ENCODE measurements around the gene UBL4A. TPM values are rescaled to one million over a fixed set of nuclear protein-coding genes. Genes with fewer than 3 reads are reported as not detected.
A peak's percentile ranks its signal among the peaks of the same experiment; 100 is the strongest.

The UBL4A gene
- total RNA-seq, 1 donor from 2014 or later = 58.4 TPM

DNA sequence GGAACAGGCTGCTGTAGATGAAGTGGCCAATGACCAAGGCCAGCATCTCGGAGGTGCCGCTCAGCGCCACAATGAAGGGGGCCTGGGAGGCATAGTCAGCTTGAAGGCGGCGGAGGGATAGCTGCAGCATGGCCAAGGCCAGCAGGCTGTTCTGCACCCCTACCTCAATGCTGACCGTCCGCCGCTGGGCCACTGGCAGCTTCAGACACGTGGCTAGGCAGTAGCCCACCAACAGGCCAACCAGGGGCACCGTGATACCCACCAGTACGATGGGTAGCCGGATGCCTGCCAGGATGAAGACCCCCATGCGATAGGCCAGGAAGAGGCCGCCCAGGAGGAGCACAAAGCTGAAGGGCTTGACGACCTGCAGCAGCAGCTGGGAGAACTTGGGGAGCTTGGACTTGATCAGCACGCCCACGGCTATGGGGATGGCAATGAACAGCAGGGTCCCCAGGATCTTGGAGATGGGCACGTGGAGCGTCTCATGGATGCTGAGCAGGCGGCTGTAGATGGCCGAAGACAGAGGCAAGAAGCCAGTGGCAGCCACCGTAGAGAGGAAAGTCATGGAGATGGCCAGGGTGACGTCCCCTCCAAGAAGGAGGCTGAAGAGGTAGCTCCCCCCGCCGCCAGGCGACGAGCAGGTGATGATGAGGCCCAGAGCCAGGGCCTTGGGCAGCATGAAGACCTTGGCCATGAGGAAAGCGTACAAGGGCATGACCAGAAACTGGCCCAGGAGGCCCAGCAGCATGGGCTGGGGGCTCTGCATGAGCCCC, 1.3 kb upstream of the UBL4A start:
- intact Hi-C loops (cut with DNase I) = loop anchor here (2.0 kb wide), 1 partner anchor 29 kb away; the partner anchor contains the start of gene FAM3A
- no peak for DNase-seq (ENCODE audit: missing footprints)

DNA sequence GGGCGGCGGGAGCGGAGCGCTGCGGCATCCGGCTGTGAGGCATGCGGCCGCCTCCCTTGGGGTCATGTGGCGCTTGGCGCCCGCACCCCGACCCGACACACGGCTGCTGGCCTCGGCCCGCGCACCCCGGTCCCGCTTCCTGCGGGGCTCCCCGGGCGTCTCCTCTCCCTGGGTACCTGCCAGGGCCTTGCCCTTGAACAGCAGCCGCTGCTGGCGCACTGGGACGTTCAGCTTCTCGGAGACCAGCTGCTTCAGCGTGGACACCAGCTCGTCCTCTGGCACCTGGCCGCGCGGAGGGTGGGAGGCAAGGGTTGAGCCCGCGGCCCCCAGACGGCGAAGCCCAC, 391 bp downstream of the UBL4A start:
- DNase-seq (ENCODE audit: missing footprints) (peak; percentile 76), ATAC-seq (no peak)
- intact Hi-C loops (cut with DNase I) = loop anchor here (2.0 kb wide), 1 partner anchor 31 kb away; the partner anchor contains the start of gene FAM3A

More for the DNA sequence above, 1.3 kb upstream of the UBL4A start:
- no peak for ATAC-seq

DNA sequence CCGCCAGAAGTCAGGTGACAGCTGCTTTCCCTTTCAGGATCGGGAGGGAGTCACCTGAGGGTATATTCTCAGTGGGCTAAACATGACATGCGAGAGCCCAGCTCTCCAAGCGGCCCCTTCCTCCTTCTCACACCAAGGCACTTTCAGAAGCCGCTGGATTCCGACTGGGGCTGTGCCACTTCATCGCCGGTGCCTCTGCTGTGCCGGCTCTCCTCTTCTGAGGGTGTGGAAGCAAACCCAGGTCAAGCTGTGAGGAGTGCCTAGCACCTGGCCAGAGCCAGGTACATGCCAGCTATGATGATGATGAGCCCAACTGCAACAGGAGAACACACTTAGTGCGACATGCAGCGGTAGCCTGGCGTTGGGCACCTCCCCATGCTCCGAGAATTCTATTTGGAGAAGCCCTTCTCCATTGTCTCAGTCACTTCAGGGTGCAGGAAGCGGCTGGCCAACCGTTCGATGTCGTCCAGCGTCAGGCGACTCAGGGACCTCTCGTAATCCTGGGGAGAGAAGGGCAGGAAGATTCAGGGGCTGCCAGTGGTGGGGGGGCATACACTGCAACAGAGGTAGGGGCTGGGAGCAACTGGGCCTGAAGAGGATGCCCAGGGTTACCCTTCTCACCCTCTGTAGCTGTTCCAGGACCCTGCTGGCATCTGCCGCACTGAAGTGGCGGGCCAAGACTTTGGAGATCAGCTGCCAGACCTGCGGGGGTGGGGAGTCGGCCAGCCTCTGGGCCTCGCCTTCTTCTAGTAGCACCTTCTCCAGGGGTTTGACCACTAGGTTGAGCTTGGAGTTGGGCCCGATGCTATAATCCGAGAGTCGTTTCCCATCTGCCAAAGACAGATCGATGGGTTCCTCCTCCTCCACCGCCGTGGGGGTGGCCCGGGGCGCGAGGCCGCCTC, 1.0 kb downstream of the UBL4A start:
- intact Hi-C loops (cut with DNase I) = loop anchor here (2.0 kb wide), 1 partner anchor 31 kb away; the partner anchor contains the start of gene FAM3A
- DNase-seq (ENCODE audit: missing footprints) (no peak), ATAC-seq (no peak)

DNA sequence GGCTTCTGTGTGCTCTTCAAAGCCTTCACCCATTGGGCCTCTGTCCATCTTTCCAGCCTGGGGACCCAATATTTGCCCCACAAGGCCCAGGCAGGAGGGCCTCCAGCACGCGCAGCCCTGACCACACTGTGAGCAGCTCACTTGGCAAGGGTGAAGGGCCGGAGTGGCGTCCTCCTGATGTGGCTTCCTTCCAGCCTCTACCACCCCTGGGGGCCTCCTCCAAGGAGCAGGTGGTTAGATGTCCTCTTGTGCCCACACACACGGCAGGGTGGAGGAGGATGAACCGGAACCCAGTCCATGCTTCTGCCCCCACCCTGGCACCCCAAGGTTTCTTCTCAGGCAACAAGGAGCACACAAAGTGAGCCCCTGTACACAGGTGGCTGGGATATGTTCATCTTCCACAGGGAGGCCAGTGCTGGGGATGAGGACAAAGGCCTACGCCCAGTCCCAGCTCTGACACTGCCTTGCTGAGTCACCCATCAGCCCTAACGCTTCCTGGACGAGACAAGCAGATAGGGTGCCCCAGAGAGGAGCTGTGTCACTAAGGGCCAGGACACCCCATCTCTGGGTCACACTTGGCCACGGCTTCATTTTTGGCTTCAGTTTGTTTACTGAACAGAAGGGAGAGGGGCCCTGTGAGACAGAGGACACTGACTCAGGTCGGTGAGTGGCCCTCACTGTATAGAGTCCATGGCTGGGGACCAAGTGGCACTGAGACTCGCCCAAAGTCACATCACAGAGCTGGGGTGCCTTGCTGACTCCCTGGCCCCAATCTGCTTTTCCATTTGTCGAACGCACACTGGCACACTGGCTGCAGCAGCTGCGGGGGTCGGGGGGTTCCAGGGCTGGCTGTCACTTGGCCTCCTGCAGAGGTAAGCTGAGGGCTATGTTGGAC, 1.9 kb downstream of the UBL4A start:
- intact Hi-C loops (cut with DNase I) = no loop called here
- DNase-seq (ENCODE audit: missing footprints) (no peak), ATAC-seq (no peak)

DNA sequence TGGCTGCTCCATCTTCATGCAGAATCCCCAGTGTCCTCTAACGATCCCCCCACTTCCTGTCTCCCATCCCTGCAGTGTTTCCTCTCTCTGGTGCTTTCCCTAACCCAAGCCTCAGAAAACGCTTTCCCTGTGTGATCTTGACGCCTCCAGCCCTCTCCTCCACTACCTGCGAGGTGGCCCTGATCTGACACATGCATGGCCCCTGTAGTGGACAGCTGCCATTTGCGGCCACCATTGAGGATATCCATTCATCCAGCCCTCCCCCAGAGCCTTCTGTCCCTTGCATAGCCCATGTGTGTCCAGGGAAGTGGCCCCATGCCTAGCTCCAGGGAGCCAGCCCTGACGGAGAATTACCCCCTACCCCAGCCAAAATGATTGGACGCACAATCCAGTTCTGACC, 3.1 kb downstream of the UBL4A start:
- DNase-seq (ENCODE audit: missing footprints) (no peak), ATAC-seq (no peak)
- intact Hi-C loops (cut with DNase I) = no loop called here

DNA sequence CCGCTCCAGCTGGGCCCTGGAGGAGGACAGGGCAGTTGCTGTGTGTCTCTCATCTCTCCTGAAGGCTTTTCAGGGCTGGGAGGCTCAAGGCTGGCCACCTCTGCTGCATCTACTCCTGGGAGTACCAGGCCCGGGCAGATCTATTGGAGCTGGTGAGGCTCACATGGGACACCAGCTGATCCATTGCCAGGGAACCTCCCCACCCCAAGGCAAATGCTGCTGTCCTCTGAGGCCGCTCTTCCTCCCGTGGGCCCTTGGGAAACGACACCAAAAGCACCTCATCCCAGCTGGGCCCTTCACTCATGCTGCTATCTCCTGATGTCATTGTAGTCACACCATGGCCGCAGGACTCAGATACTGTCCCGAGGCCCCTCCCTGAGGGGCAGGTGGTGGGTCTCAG, 3.6 kb downstream of the UBL4A start:
- intact Hi-C loops (cut with DNase I) = no loop called here
- no peak for DNase-seq (ENCODE audit: missing footprints)
- no peak for ATAC-seq

DNA sequence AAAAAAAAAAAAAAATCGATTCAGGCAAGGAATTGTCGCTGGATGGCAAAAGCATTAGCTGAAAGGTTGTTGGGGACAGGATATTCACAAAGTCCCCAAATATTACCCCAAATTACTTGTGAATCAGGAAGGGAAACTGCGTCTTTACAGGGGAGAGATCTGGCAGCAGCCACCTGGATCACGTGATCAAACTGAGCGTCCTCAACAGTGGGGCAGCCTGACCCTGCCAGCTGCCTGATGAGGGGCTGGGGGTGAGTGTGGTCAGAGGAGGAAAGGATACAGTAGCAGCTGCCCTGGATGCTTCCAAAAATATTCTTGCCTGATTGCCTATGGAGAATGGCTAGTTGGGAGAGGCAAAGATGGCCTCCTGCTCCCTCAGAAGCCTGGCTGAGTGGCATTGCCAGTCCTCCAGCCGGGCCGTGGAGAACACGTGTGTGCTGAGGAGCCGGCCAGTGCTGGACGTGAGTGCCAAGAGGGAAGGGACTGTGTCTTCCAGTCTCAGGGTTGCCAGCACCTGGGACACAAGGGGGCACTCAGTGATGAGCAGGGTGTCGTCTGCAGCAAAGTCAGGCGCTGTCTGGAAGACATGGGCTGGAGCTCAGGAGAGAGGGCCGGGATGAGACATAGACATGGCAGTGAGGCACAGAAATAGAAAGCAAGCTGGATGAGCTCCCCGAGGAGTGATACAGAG, 4.4 kb downstream of the UBL4A start:
- intact Hi-C loops (cut with DNase I) = no loop called here
- no peak for DNase-seq (ENCODE audit: missing footprints)
- no peak for ATAC-seq

DNA sequence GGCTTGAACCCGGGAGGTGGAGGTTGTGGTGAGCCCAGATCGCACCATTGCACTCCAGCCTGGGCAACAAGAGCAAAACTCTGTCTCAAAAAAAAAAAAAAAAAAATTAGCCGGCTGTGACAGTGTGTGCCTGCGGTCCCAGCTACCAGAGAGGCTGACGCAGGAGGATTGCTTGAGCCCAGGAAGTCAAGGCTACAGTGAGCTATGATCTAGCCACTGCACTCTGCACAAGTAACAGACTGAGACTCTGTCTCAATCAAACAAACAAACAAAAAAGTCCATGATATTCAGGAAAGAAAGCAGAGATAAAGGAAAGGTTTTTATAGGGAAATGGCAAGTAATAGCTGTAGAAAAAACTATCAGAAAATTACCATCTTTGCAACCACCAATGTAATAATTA, 5.2 kb downstream of the UBL4A start:
- no peak for ATAC-seq
- DNase-seq (ENCODE audit: missing footprints) = no peak
- intact Hi-C loops (cut with DNase I) = no loop called here

DNA sequence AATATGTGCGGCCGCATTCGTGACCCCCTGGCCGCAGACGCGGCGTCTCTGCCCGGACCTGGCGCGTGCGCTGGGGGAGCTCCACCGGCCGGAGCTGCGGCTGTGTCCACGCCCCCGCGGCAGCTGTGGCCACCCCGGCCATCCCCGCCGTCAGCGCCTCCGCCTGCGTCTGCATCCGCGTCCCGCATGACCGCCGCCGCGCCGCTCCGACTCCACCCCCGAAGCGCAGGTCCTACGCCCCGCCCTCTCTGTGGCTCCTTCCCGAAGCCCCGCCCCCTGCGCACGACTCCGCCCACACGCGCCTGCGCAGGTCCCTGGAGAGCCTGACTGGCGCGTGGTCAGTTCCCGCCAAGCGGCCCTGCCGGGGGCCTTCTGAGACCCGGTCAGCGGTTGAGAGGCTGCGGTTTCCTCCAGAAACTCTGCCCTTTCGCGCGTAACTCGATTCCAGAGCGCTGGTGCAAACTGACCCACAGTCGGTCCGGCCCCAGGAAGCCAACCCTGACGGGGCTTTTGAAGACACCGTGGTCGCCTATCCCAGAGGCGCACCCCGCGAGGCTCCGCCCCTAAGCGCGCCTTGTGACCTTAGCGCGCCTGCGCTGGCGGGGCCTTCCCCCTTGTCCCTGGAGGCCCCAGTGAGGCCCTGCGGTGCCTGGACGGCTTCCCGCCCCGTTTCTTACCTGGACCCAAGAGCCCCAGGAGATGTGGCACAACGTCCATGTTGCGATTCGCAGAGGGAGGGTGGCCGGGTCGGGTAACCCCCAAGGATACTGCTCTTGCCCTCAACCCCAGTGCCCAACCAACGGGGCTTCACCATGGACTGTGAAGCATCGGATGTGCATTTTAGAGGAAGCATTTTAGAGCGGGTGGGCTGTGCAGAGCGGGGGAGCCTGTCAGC, 7.4 kb downstream of the UBL4A start, which contains the start of gene LAGE3:
Gene LAGE3 (minus strand): TSS at position 554 of the 895 bp plus-strand sequence. CDS start 366 bp downstream, at position 188.
- peak; percentile 97 for DNase-seq (ENCODE audit: missing footprints)
- peak; percentile 96 for ATAC-seq
- intact Hi-C loops (cut with DNase I) = loop anchor here (2.0 to 5.0 kb wide), 2 partner anchors 20 to 37 kb away; partner anchors contain the start of genes FAM50A and PLXNA3

DNA sequence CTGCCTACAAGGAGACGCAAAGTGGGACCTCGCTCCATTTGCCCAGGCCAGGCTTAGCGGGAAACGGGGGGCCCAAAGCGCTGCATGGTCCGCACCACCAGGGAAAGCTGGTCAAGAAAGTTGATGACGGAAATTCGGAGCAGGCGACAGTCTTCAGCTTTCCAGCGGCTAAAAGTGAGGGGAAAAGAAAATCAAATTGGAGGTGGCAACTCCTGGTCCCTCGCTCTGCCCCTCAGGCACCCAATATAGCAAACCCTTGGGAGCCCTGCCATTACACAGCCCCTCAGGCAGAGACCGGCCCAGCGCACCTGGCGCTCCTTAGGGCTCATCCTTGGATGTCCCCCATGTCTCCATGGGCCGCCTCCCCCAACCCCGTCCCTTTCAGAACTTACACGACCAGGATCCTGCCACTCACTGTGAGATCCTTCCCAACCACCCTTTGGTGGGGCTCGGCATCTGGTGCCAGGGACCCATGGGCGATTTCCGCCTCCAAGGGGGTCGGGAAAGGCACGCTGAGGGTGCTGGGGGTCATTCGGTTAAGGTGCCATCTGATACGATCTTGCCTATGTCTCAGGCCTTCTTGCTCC, 8.4 kb downstream of the UBL4A start:
- intact Hi-C loops (cut with DNase I) = loop anchor here (2.0 to 5.0 kb wide), 2 partner anchors 19 to 36 kb away; partner anchors contain the start of genes FAM50A and PLXNA3
- no peak for DNase-seq (ENCODE audit: missing footprints)
- ATAC-seq = no peak

DNA sequence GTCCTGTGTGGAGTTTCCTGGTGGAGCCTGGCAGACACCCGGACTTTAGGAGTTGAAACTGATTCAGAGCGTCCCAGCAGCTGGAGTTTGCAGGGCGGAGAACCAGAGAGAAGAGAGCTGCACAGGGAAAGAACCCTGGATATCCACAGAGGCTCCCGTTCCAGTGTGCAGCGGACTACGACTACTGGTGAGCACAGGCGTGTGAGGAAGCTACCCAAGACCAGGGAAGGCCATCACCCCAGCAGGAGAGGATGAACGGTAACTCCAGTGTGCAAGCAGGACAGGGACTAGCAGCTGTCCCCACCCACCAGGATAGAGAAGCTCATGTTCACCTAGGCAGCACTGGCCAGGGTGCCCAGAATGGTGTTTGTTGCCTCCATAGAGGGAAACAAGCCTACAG, 9.6 kb downstream of the UBL4A start:
- intact Hi-C loops (cut with DNase I) = loop anchor here (5.0 kb wide), 1 partner anchor 35 kb away; the partner anchor contains the start of gene FAM50A
- DNase-seq (ENCODE audit: missing footprints) = no peak
- no peak for ATAC-seq

DNA sequence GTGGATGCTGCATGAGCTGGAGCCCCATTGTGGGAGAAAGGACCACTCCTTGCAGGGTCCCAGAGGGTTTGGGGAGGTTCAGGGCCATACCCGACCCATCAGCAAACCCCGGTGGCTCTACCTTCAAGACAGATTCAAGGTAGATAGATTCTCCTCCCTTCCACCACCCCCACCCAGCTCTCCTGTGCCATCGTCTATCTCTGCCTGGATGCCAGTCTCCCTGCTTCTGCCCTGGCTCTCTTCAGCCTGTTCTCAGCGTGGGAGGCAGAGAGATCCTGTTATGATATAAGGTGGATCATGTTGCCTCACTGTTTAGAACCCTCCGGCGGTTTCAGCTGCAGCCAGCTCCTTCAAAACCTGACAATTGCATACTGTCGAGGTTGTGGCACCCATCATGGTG, 12.7 kb downstream of the UBL4A start:
- no peak for DNase-seq (ENCODE audit: missing footprints)
- ATAC-seq = no peak
- intact Hi-C loops (cut with DNase I) = no loop called here

DNA sequence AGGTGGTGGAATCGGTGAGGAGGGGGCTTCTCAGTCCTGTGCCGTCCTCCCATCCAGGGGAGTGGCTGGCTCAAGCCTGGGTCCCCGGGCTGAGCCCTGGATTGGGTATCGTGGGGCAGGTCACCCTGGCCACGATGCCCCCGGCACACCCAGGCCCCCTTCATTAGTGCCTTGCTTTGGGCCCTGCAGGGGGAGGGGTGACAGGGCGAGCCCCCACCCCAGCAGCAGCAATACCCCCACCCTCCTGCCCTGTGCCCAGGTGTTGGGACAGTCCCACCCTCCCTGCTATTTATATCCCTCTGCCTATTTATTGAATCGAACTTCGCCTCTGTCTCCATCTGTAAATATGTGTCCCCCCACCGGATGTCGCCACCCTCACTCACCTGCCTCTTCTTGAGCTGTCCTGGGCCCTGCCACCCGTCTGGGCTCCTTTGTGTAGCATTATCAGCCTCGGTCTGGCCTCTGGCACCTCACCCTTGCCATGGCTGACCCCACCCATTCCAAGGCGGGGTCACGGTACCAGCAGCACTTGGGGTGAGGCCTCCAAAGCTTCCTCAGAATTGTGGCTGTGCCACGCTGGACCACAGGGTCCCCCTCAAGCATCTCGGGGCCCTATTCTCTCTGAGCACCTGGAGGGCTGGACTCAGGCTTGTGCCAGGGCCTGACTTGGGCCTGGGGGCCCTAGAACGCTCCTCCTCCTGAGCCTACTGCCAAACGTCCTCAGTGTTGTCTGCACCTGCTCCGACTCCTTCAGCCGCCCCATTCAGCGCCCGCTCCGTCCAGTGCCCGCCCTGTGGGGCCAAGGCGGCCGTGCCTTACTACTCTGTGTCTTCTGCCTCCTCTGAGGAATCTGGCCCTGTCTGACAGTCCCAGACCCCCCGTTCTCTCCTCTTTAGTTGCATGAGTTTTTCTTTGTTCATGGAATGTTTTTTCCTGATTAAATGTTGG, 13.5 kb downstream of the UBL4A start:
- intact Hi-C loops (cut with DNase I) = no loop called here
- no peak for ATAC-seq
- no peak for DNase-seq (ENCODE audit: missing footprints)

DNA sequence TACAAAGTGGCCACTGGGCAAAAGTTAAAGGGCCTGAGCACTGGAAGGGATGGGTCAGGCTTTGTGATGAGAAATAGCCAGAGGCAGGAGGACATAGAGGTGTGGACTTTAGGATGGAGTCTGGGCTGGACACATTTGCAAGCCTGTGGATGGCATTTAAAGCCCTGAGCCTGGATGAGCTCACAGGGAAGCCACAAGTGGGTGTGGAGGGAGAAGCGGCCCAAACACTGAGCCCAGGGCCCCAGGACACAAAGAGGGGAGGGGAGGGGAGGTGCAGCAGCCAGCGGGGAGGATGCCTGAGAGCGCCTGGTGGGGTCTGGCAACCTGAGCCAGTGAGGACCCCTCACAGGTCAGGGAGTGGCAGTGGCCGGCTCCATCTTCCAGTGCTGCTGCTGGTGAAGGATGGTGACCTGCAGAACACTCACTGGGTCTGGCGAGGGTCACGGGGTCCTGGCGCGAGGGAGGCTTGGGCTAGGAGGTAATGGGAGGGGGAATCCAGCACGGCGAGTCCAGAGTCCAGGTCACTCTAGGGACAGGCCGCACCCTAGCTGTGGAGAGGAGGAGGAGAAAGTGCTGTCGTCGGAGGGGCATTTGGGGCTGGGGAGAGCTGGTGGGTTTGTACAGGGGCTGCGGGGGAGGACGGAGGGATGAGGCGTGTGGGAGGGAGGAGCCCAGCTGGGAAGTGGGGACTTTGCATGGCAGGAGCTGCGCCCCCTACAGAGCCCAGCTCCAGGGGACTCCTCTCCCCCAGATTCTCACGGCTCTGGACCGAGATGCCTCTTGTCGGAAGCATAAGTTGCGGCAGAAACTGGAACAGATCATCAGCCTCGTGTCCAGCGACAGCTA, 14.4 kb downstream of the UBL4A start:
- ATAC-seq (no peak), DNase-seq (ENCODE audit: missing footprints) (no peak)
- intact Hi-C loops (cut with DNase I) = no loop called here

Measured in Right ventricle myocardium inferior (tissue), 1 donor.